GM12878 (cell line): ENCODE measurements around the gene UBXN6. TPM values are rescaled to one million over a fixed set of nuclear protein-coding genes. Genes with fewer than 3 reads are reported as not detected.

Experiments used
- E4F1 ChIP-seq: fragments of 450-650 bp; IDR thresholded peaks from 2 replicates; pipeline ENCODE4 v1.6.1; 2018; ENCODE audit warnings: borderline replicate concordance, mild to moderate bottlenecking; ENCODE audit not compliant: partially characterized antibody
- HSF1 ChIP-seq: fragments of 150-350 bp; IDR thresholded peaks from 2 replicates; pipeline ENCODE4 v1.6.1; 2014; ENCODE audit warnings: mild to moderate bottlenecking, low read depth, low read length
- IKZF2 ChIP-seq, 2 experiments: fragments of 450-650 bp; IDR thresholded peaks; 2 replicates each; pipeline ENCODE4 v1.6.1; 2017; ENCODE audit warnings: mild to moderate bottlenecking in 2 of 2, moderate library complexity in 2 of 2
- NFYA ChIP-seq: IDR thresholded peaks from 2 replicates; pipeline ENCODE4 v1.6.1; 2011; ENCODE audit warnings: low read depth, mild to moderate bottlenecking, low read length, improper control_type of control experiment, borderline replicate concordance
- NR2F1 ChIP-seq: fragments of 450-650 bp; conservative IDR thresholded peaks from 2 replicates; pipeline ENCODE4 v1.6.1; 2017; ENCODE audit warnings: mild to moderate bottlenecking
- PML ChIP-seq: IDR thresholded peaks from 2 replicates; pipeline ENCODE4 v1.6.1; 2012; ENCODE audit warnings: low read length, inconsistent platforms
- SMAD5 ChIP-seq: IDR thresholded peaks from 2 replicates; pipeline ENCODE4 v1.6.1; 2016; ENCODE audit warnings: antibody characterized with exemption, low read depth
- SREBF1 ChIP-seq: IDR thresholded peaks from 2 replicates; pipeline ENCODE4 v1.6.1; 2012; ENCODE audit warnings: mild to moderate bottlenecking, low read length
- SRF ChIP-seq, 2 experiments: IDR thresholded peaks; 2 replicates each; pipeline ENCODE4 v1.6.1; 2011; ENCODE audit warnings: low read depth in 2 of 2, low read length in 2 of 2, mild to moderate bottlenecking in 1 of 2, moderate library complexity in 1 of 2
- TCF3 ChIP-seq: IDR thresholded peaks from 2 replicates; pipeline ENCODE4 v1.6.1; 2012; ENCODE audit warnings: low read depth, mild to moderate bottlenecking, low read length, borderline replicate concordance; ENCODE audit not compliant: insufficient read depth
- ZNF207 ChIP-seq: fragments of 450-650 bp; IDR thresholded peaks from 2 replicates; pipeline ENCODE4 v1.6.1; 2014; ENCODE audit warnings: antibody characterized with exemption, mild to moderate bottlenecking, borderline replicate concordance
- ZNF592 ChIP-seq: fragments of 450-650 bp; IDR thresholded peaks from 2 replicates; pipeline ENCODE4 v1.6.1; 2017; ENCODE audit warnings: mild to moderate bottlenecking, moderate library complexity
- polyA plus RNA-seq, 11 experiments: library from polyadenylated mRNA; depleted of rRNA in 4 of 11; unstranded in 6 of 11; stranded (reverse) in 5 of 11; fragments of >200 nt; fragmentation: Nextera tagmentation in 4 of 11; fragmentation: Illumina TruSeq in 1 of 11; extraction: Ambion mirVana in 4 of 11; extraction: Trizol in 1 of 11; gene quantifications; 1 replicate in 1 of 11; 2 replicates in 10 of 11; pipeline versions ENCODE4 v1.2.1 to v1.2.3, GENCODE V29; 2011 to 2016; ENCODE audit warnings: inconsistent platforms in 2 of 11, missing spikeins in 2 of 11, low read depth in 1 of 11
- total RNA-seq, 4 experiments: library from RNA; depleted of rRNA in 3 of 4; stranded (reverse); fragments of >200 nt in 3 of 4; fragmentation: Illumina TruSeq in 1 of 4; extraction: Trizol in 1 of 4; gene quantifications; 2 replicates each; pipeline versions ENCODE4 v1.2.1 to v1.2.3, GENCODE V29; 2013 to 2021
- TF ChIP-seq, protein P1 (sequence below): fragments of 450-650 bp; IDR thresholded peaks from 2 replicates; pipeline ENCODE4 v1.6.1; 2017; ENCODE audit warnings: low read depth, mild to moderate bottlenecking, moderate library complexity
- TF ChIP-seq, protein P2 (sequence below): fragments of 450-650 bp; IDR thresholded peaks from 2 replicates; pipeline ENCODE4 v1.6.1; 2017; ENCODE audit warnings: mild to moderate bottlenecking, moderate library complexity

The UBXN6 gene
- total and polyA plus RNA-seq, 10 of the 15 experiments (the other 5 are each of a cell fraction or from before 2014, with no cell fraction given): 0.47 to 50.8 (median 13.0) TPM

DNA sequence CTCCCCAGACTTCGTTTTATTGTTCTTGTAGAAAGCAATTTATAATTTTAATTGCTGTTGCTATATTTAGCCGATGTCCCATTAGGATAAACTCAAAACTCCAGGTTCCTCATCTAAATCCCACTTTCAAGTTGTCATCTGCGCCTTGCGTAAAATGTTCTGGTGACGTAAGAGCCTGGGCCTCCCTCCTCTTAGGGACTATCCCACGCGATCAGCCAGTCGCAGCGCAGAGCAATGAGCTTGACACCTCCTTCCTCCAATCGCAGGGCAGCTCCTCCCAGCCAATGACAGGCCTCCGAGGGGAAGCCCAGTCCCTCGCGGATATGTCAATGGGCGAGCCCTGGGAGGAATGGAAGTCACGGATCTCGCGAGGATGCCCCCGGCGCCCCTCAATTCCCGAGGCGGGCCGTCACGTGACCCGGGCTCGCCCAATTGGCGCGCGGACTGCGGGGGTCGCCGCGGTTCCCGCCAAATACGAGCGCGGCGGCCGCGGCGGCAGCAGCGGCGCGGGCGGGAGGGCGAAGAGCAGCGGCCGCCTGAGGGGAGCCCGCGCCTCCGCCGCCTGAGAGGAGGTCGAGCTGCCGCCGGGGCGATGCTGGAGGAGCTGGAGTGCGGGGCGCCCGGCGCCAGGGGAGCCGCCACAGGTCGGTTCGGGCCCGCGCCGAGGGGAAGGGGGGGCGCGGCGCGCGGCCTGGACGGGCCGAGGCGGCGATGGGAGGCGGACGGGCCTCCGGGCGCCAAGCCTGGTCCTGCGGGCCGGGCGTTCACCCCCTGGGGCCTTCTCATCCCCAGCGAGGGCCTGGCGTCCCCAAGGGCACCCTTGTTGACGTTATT lies 55.2 kb downstream of the UBXN6 start, which contains the start of gene CHAF1A (continued):
- TF ChIP-seq E4F1: peak; percentile 13
- 0 out of 4 replicates have a peak, but pooled peaks of 1 of the 2 experiments have one; percentile 10 for TF ChIP-seq SRF (IDR thresholded peaks at IDR 0.05; ENCODE audit: low read depth in 2 of 2, low read length in 2 of 2)
- TF ChIP-seq IKZF2 (IDR thresholded peaks at IDR 0.05): peak; percentile 93 to 97
- TF ChIP-seq SREBF1: no peak
- TF ChIP-seq NFYA: peak; percentile 30; the same call in 1 of the 2 replicates
- no peak for TF ChIP-seq ZNF592
- TF ChIP-seq HSF1: no peak
- TF ChIP-seq NR2F1: peak; percentile 100
- no peak for TF ChIP-seq PML
- TF ChIP-seq, protein P1, sequence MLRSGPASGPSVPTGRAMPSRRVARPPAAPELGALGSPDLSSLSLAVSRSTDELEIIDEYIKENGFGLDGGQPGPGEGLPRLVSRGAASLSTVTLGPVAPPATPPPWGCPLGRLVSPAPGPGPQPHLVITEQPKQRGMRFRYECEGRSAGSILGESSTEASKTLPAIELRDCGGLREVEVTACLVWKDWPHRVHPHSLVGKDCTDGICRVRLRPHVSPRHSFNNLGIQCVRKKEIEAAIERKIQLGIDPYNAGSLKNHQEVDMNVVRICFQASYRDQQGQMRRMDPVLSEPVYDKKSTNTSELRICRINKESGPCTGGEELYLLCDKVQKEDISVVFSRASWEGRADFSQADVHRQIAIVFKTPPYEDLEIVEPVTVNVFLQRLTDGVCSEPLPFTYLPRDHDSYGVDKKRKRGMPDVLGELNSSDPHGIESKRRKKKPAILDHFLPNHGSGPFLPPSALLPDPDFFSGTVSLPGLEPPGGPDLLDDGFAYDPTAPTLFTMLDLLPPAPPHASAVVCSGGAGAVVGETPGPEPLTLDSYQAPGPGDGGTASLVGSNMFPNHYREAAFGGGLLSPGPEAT: peak; percentile 97
- no peak for TF ChIP-seq SMAD5
- TF ChIP-seq, protein P2, sequence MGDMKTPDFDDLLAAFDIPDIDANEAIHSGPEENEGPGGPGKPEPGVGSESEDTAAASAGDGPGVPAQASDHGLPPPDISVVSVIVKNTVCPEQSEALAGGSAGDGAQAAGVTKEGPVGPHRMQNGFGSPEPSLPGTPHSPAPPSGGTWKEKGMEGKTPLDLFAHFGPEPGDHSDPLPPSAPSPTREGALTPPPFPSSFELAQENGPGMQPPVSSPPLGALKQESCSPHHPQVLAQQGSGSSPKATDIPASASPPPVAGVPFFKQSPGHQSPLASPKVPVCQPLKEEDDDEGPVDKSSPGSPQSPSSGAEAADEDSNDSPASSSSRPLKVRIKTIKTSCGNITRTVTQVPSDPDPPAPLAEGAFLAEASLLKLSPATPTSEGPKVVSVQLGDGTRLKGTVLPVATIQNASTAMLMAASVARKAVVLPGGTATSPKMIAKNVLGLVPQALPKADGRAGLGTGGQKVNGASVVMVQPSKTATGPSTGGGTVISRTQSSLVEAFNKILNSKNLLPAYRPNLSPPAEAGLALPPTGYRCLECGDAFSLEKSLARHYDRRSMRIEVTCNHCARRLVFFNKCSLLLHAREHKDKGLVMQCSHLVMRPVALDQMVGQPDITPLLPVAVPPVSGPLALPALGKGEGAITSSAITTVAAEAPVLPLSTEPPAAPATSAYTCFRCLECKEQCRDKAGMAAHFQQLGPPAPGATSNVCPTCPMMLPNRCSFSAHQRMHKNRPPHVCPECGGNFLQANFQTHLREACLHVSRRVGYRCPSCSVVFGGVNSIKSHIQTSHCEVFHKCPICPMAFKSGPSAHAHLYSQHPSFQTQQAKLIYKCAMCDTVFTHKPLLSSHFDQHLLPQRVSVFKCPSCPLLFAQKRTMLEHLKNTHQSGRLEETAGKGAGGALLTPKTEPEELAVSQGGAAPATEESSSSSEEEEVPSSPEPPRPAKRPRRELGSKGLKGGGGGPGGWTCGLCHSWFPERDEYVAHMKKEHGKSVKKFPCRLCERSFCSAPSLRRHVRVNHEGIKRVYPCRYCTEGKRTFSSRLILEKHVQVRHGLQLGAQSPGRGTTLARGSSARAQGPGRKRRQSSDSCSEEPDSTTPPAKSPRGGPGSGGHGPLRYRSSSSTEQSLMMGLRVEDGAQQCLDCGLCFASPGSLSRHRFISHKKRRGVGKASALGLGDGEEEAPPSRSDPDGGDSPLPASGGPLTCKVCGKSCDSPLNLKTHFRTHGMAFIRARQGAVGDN: peak; percentile 38
- peak; percentile 36; the same call in 1 of the 2 replicates for TF ChIP-seq ZNF207
- no peak for TF ChIP-seq TCF3
